ENCODE data around the gene GPN1.
"Not testable (repeated sequence)": the region's sequence is repeated elsewhere in the genome, so short reads cannot be mapped to it uniquely, and the experiment has no call there.

The GPN1 gene
- total RNA-seq = 8.6 to 31.1 (median 24.0) reads per million in 18 experiments

GRCh38 chr2:27628767-27629709 lies at the start of gene GPN1, which contains the start of gene CCDC121:
TSS of gene GPN1 (plus strand) at chr2:27629050. CDS start at chr2:27629059, 9 bp downstream.
TSS of gene CCDC121 (minus strand) at chr2:27629012. CDS start at chr2:27627799, 1,213 bp downstream.
- peak; percentile 96 for DNase-seq

- no peak for DNase-seq
Measured at GRCh38 chr2:27581417-27582128, 47.3 kb upstream of the GPN1 start.

GRCh38 chr2:27582129-27582694 lies 46.6 kb upstream of the GPN1 start:
- DNase-seq = no peak

- DNase-seq = peak; percentile 88 to 89
Measured at GRCh38 chr2:27582695-27583389, 46.0 kb upstream of the GPN1 start, which contains the start of gene ZNF512. TSS of gene ZNF512 (plus strand) at chr2:27583042. CDS start at chr2:27583113, 71 bp downstream.

GRCh38 chr2:27583390-27583915 lies 45.4 kb upstream of the GPN1 start:
- DNase-seq = peak; percentile 13 to 38

- no peak for DNase-seq
Measured at GRCh38 chr2:27584597-27584996, 44.3 kb upstream of the GPN1 start.

GRCh38 chr2:27587025-27587424 lies 41.8 kb upstream of the GPN1 start:
- no peak for DNase-seq

- DNase-seq = no peak
Measured at GRCh38 chr2:27588308-27588707, 40.5 kb upstream of the GPN1 start.

GRCh38 chr2:27591745-27592144 lies 37.1 kb upstream of the GPN1 start:
- no peak for DNase-seq

- no peak for DNase-seq
Measured at GRCh38 chr2:27593240-27593639, 35.6 kb upstream of the GPN1 start.

- DNase-seq = not testable (repeated sequence)
Measured at GRCh38 chr2:27594020-27594703, 34.7 kb upstream of the GPN1 start.

- not testable (repeated sequence) for DNase-seq
Measured at GRCh38 chr2:27595412-27595811, 33.4 kb upstream of the GPN1 start.

- DNase-seq = peak in 1 of 2 donors; percentile 3
Measured at GRCh38 chr2:27596627-27597026, 32.2 kb upstream of the GPN1 start.

GRCh38 chr2:27606611-27607010 lies 22.2 kb upstream of the GPN1 start:
- no peak for DNase-seq

- DNase-seq = no peak
Measured at GRCh38 chr2:27613985-27614384, 14.9 kb upstream of the GPN1 start.

- DNase-seq = no peak
Measured at GRCh38 chr2:27615316-27615715, 13.5 kb upstream of the GPN1 start.

GRCh38 chr2:27621524-27621923 lies 7.3 kb upstream of the GPN1 start:
- DNase-seq = no peak

GRCh38 chr2:27622921-27623384 lies 5.9 kb upstream of the GPN1 start:
- DNase-seq = no peak

- DNase-seq = no peak
Measured at GRCh38 chr2:27624943-27625342, 3.9 kb upstream of the GPN1 start.

- DNase-seq = not testable (repeated sequence)
Measured at GRCh38 chr2:27626323-27626722, 2.5 kb upstream of the GPN1 start.

GRCh38 chr2:27626921-27627320 lies 1.9 kb upstream of the GPN1 start:
- DNase-seq = peak; percentile 44 to 53
